Fibroblast of lung (primary cell): ENCODE data around the gene MAML3. TPM values are rescaled to one million over a fixed set of nuclear protein-coding genes. Genes with fewer than 3 reads are reported as not detected.
"Not testable (repeated sequence)": the region's sequence is repeated elsewhere in the genome, so short reads cannot be mapped to it uniquely, and the experiment has no call there.

Source experiments
- DNase-seq, 2 donors: peaks; one replicate each; pipeline versions ENCODE4 v3.0.0 to v3.0.0-alpha.2; 2010; ENCODE audit warnings: low read depth in 2 of 2
- H2AFZ ChIP-seq: 2 replicates; pipeline ENCODE4 v1.5.1; 2012; ENCODE audit warnings: low read length, control low read depth, inconsistent platforms
- H3K27ac ChIP-seq: 2 replicates; pipeline ENCODE4 v1.5.1; 2011; ENCODE audit warnings: low read length, control low read depth; ENCODE audit not compliant: insufficient read depth
- H3K27me3 ChIP-seq: 2 replicates; pipeline ENCODE4 v1.5.1; 2011; ENCODE audit warnings: mild to moderate bottlenecking, low read length; ENCODE audit not compliant: control insufficient read depth, insufficient read depth
- H3K36me3 ChIP-seq: 2 replicates; pipeline ENCODE4 v1.5.1; 2011; ENCODE audit warnings: low read length; ENCODE audit not compliant: control insufficient read depth, insufficient read depth
- H3K4me1 ChIP-seq: 2 replicates; pipeline ENCODE4 v1.5.1; 2011; ENCODE audit warnings: low read length; ENCODE audit not compliant: control insufficient read depth, insufficient read depth; ENCODE audit errors: extremely low read depth
- H3K4me2 ChIP-seq: 2 replicates; pipeline ENCODE4 v1.5.1; 2011; ENCODE audit warnings: low read length, control low read depth; ENCODE audit not compliant: insufficient read depth; ENCODE audit errors: extremely low read depth
- H3K4me3 ChIP-seq, 4 experiments: fragments of 200-600 bp in 1 of 4; sonication (generic) in 1 of 4; replicated peaks in 1 of 4; 2 replicates each; pipeline ENCODE4 v1.5.1; 2011 to 2016; ENCODE audit warnings: low read length in 4 of 4, low read depth in 3 of 4, mild to moderate bottlenecking in 3 of 4, control low read depth in 2 of 4, inconsistent platforms in 1 of 4, mixed read lengths in 1 of 4; ENCODE audit not compliant: insufficient read depth in 1 of 4; ENCODE audit errors: control extremely low read depth in 1 of 4
- H3K79me2 ChIP-seq: 2 replicates; pipeline ENCODE4 v1.5.1; 2012; ENCODE audit warnings: mild to moderate bottlenecking, low read length, inconsistent platforms; ENCODE audit not compliant: control insufficient read depth, insufficient read depth
- H3K9ac ChIP-seq: 2 replicates; pipeline ENCODE4 v1.5.1; 2011; ENCODE audit warnings: mild to moderate bottlenecking, low read length, control low read depth; ENCODE audit not compliant: insufficient read depth
- H3K9me3 ChIP-seq: 2 replicates; pipeline ENCODE4 v1.5.1; 2012; ENCODE audit warnings: low read depth, low read length; ENCODE audit not compliant: control insufficient read depth, insufficient read depth
- H4K20me1 ChIP-seq: 2 replicates; pipeline ENCODE4 v1.5.1; 2011; ENCODE audit warnings: low read length; ENCODE audit not compliant: control insufficient read depth, insufficient read depth; ENCODE audit errors: extremely low read depth
- CTCF ChIP-seq, 2 donors: IDR thresholded peaks in 1 of 2; conservative IDR thresholded peaks in 1 of 2; 1 replicate in 1 of 2; 2 replicates in 1 of 2; pipeline ENCODE4 v1.5.1; 2011 to 2012; ENCODE audit warnings: low read length in 2 of 2, control low read depth in 1 of 2, inconsistent platforms in 1 of 2, low read depth in 1 of 2, mild to moderate bottlenecking in 1 of 2
- EZH2 ChIP-seq: IDR thresholded peaks from 2 replicates; pipeline ENCODE4 v1.5.1; 2012; ENCODE audit warnings: low read length, control low read depth, mild to moderate bottlenecking; ENCODE audit errors: missing control alignments
- polyA plus RNA-seq, 2 donors: library from polyadenylated mRNA; depleted of rRNA in 1 of 2; stranded (reverse) in 1 of 2; unstranded in 1 of 2; fragments of >200 nt; gene quantifications; 2 replicates each; pipeline ENCODE4 v1.2.1, GENCODE V29; 2011 to 2012; ENCODE audit warnings: missing spikeins in 1 of 2
- total RNA-seq: library from RNA; depleted of rRNA; stranded (reverse); fragments of >200 nt; gene quantifications from 2 replicates; pipeline ENCODE4 v1.2.1, GENCODE V29; 2014

The MAML3 gene
- total and polyA plus RNA-seq, 2 donors (not counting 1 experiment from before 2014, with no cell fraction given): 2.0 to 2.8 TPM

- Histone ChIP-seq H3K36me3 (no peaks in the 10 kb centered on the region), H3K9me3 (no peaks in the 10 kb centered on the region), H3K27me3 (no peaks in the 10 kb centered on the region), H3K4me3 (no peak overlapping the region), H4K20me1 (no peaks in the 10 kb centered on the region), H3K4me1 (no peaks in the 10 kb centered on the region), H3K27ac (no peak overlapping the region), H3K79me2 (no peaks in the 10 kb centered on the region), H3K4me2 (no peak overlapping the region), H2AFZ (no peak overlapping the region), H3K9ac (no peak overlapping the region)
- no peak for TF ChIP-seq EZH2
- TF ChIP-seq CTCF (conservative IDR thresholded peaks at IDR 0.05 in 1 of 2, IDR thresholded peaks at IDR 0.05 in 1 of 2; ENCODE audit: low read depth in 1 of 2, low read length in 2 of 2): no peak
- DNase-seq: no peak
Measured at GRCh38 chr4:139954512-139954911, 199.5 kb downstream of the MAML3 start.

GRCh38 chr4:139951021-139951420 is 203.0 kb downstream of the MAML3 start:
- Histone ChIP-seq H4K20me1 (no peaks in the 10 kb centered on the region), H3K36me3 (no peaks in the 10 kb centered on the region), H3K9ac (no peak overlapping the region), H3K4me2 (no peak overlapping the region), H3K4me1 (no peaks in the 10 kb centered on the region), H2AFZ (no peak overlapping the region), H3K79me2 (no peaks in the 10 kb centered on the region), H3K4me3 (no peak overlapping the region), H3K9me3 (no peaks in the 10 kb centered on the region), H3K27me3 (no peaks in the 10 kb centered on the region), H3K27ac (no peak overlapping the region)
- DNase-seq: peak in 1 of 2 donors; percentile 74
- TF ChIP-seq CTCF (conservative IDR thresholded peaks at IDR 0.05 in 1 of 2, IDR thresholded peaks at IDR 0.05 in 1 of 2; ENCODE audit: low read depth in 1 of 2, low read length in 2 of 2): no peak
- no peak for TF ChIP-seq EZH2

- no peak overlapping the region for H3K27ac ChIP-seq
- peak in 1 of 2 donors; percentile 92 for DNase-seq
- H3K4me2 ChIP-seq: no peak overlapping the region
- no peak overlapping the region for H3K9ac ChIP-seq
- no peaks in the 10 kb centered on the region for H3K27me3 ChIP-seq
- H3K79me2 ChIP-seq: no peaks in the 10 kb centered on the region
- H2AFZ ChIP-seq: no peak overlapping the region
- no peak for TF ChIP-seq EZH2
- no peak for TF ChIP-seq CTCF (conservative IDR thresholded peaks at IDR 0.05 in 1 of 2, IDR thresholded peaks at IDR 0.05 in 1 of 2; ENCODE audit: low read depth in 1 of 2, low read length in 2 of 2)
- no peaks in the 10 kb centered on the region for H3K9me3 ChIP-seq
- no peaks in the 10 kb centered on the region for H3K36me3 ChIP-seq
- H3K4me3 ChIP-seq: no peak overlapping the region
- H4K20me1 ChIP-seq: no peaks in the 10 kb centered on the region
- no peaks in the 10 kb centered on the region for H3K4me1 ChIP-seq
Measured at GRCh38 chr4:139950568-139950967, 203.4 kb downstream of the MAML3 start.

DNA sequence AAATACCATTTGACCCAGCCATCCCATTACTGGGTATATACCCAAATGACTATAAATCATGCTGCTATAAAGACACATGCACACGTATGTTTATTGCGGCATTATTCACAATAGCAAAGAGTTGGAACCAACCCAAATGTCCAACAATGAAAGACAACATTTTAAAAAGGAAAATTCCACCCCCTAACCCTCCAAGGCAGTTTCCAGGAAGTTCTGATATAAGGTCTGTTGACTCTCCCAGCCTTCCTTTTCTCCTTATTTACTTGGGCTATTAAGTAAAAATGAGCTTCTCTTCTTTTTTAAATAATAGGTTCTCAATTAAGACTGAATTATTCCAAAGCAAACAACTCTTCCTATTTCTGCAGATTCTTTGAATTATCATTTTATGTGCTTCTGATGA is 209.1 kb downstream of the MAML3 start:
- not testable (repeated sequence) for H2AFZ ChIP-seq, H4K20me1 ChIP-seq, H3K79me2 ChIP-seq, H3K4me3 ChIP-seq, H3K36me3 ChIP-seq, H3K9ac ChIP-seq, H3K4me1 ChIP-seq, H3K27ac ChIP-seq, DNase-seq, H3K9me3 ChIP-seq, H3K27me3 ChIP-seq, H3K4me2 ChIP-seq
